Body of pancreas (tissue), 4 donors: ENCODE measurements around the gene POLG. TPM values are rescaled to one million over a fixed set of nuclear protein-coding genes. Genes with fewer than 3 reads are reported as not detected.

Experiments
- ATAC-seq: fragments of 150-250 bp; one replicate; pipeline ENCODE4 v1.9.1; 2016
- DNase-seq, 4 donors: peaks; one replicate each; pipeline ENCODE4 v3.0.0-alpha.2; 2019
- H3K27ac ChIP-seq, 4 donors: fragments of 200-600 bp; sonication (generic); 1 replicate in 3 of 4; 2 replicates in 1 of 4; pipeline versions ENCODE4 v1.5.1 to v1.6.1; 2016 to 2019; ENCODE audit warnings: mild to moderate bottlenecking in 1 of 4, mixed read lengths in 1 of 4, moderate library complexity in 1 of 4
- H3K27me3 ChIP-seq, 2 donors: fragments of 200-600 bp; sonication (generic); one replicate each; pipeline ENCODE4 v1.6.0; 2016; ENCODE audit warnings: mild to moderate bottlenecking in 1 of 2
- H3K36me3 ChIP-seq, 2 donors: fragments of 200-600 bp; sonication (generic); replicated peaks in 1 of 2; 2 replicates each; pipeline ENCODE4 v1.5.1; 2016; ENCODE audit warnings: low read depth in 2 of 2; ENCODE audit not compliant: insufficient read depth in 1 of 2
- H3K4me1 ChIP-seq: fragments of 200-600 bp; sonication (generic); one replicate; pipeline ENCODE4 v1.6.0; 2016
- H3K4me3 ChIP-seq, 2 donors: fragments of 200-600 bp; sonication (generic); 1 replicate in 1 of 2; 2 replicates in 1 of 2; pipeline ENCODE4 v1.5.1; 2016 to 2019
- H3K9me3 ChIP-seq, 3 donors: fragments of 200-600 bp; sonication (generic); 1 replicate in 2 of 3; 2 replicates in 1 of 3; pipeline ENCODE4 v1.5.1; 2016
- POLR2A ChIP-seq, 3 donors: fragments of 450-650 bp; IDR thresholded peaks; one replicate each; pipeline ENCODE4 v1.6.1; 2016; ENCODE audit warnings: antibody characterized with exemption in 3 of 3, mild to moderate bottlenecking in 2 of 3
- WGBS, 2 donors: methylation state at CpG; one replicate each; pipeline ENCODE4 v1.1.5; 2017; 5-methylcytosine and 5-hydroxymethylcytosine counted together
- intact Hi-C: fragments of 100-400 bp; cut with DNase I; formaldehyde crosslinking; loops from one replicate; pipeline ENCODE4 v1.15.1; 2023
- total RNA-seq, 2 donors: library from RNA; depleted of rRNA; stranded (reverse); fragments of >200 nt; gene quantifications; one replicate each; pipeline ENCODE4 v1.1.0, GENCODE V29; 2016
- TF ChIP-seq, protein P1 (sequence below), 7 experiments: fragments of 450-650 bp in 4 of 7; fragments of 200-600 bp in 3 of 7; sonication (generic) in 3 of 7; IDR thresholded peaks; one replicate each; pipeline ENCODE4 v1.5.1; 2016 to 2019; ENCODE audit warnings: antibody characterized with exemption in 7 of 7

Gene POLG
- total RNA-seq, 2 donors from 2014 or later, result 60.7 to 67.2 TPM

DNA sequence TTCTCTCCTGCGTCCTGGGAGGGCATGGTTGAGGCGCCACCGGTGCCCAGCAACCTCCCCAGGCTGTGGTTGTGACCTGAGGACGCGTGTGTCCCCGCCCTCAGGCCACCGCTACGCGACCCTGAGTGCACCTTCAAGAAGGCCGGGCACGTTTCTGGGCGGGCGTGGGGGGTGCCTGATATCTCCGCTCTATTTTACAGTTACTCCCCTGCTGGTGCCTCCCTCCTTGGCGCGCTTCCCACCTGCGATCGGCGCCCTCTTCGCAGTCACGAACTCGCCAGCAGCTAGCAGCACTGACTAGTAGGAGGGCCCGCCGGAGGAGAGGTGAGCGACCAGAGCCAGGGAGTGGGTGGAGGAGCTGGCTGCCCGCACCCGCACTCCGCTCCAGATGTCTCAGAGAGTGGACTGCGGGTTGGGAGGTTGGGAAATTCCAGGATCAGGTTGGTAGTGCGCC, 43.2 kb upstream of the POLG start:
- DNase-seq (no peak), ATAC-seq (no peak)
- no peak overlapping the region for H3K27ac ChIP-seq
- no peak for TF ChIP-seq POLR2A (IDR thresholded peaks at IDR 0.05)
- TF ChIP-seq, protein P1, sequence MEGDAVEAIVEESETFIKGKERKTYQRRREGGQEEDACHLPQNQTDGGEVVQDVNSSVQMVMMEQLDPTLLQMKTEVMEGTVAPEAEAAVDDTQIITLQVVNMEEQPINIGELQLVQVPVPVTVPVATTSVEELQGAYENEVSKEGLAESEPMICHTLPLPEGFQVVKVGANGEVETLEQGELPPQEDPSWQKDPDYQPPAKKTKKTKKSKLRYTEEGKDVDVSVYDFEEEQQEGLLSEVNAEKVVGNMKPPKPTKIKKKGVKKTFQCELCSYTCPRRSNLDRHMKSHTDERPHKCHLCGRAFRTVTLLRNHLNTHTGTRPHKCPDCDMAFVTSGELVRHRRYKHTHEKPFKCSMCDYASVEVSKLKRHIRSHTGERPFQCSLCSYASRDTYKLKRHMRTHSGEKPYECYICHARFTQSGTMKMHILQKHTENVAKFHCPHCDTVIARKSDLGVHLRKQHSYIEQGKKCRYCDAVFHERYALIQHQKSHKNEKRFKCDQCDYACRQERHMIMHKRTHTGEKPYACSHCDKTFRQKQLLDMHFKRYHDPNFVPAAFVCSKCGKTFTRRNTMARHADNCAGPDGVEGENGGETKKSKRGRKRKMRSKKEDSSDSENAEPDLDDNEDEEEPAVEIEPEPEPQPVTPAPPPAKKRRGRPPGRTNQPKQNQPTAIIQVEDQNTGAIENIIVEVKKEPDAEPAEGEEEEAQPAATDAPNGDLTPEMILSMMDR (IDR thresholded peaks at IDR 0.05), result no peak
- H3K9me3 ChIP-seq, result no peaks in the 10 kb centered on the region
- H3K4me3 ChIP-seq, result no peak overlapping the region
- intact Hi-C loops, result no loop called here
- 7 to 12% methylated on average over 12 to 30 of the region's 30 CpGs for WGBS, 2 donors
- peaks cover 0 to 12% of the 10 kb centered on the region in 2 donors for H3K27me3 ChIP-seq
- H3K36me3 ChIP-seq, result no peaks in the 10 kb centered on the region
- H3K4me1 ChIP-seq, result peaks cover 18% of the 10 kb centered on the region

DNA sequence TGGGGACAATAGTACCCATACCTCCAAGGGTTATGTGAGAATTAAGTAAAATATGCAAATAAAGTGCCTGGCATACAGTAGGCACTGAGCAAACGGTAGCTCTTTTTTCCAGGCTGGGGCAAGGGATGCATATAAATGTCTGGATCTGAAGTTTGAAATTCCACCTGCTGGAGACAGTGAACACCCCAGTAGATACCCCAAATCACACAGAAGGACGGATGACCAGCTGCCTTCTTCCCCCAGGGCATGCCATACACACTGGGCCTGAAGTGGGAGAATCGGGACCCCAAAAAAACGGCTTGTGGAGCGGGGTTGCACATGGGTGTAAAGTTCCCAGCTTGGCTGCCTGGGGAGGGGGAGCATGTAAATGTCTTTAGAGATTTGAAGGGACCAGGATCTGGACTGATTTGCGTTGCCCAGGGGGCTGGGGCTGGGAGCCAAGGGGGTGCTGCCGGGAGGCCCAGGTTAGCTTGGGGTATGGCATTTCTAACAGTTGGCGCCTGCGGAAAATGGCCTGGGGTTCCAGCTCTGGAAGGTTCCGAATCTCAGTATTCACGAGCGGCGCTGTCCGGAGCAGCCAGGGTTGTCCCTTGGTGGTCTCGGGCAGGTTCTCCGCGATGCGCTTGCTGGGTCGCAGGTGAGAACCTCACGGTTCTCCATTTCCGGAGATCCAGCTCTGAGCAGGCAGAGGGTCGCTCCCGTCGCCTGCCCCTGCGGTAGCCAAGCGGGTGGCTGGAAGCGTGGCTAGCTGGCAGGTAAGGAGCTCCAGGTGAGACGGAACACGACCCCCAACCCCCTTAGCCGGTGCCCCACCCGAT, 42.6 kb upstream of the POLG start:
- H3K4me3 ChIP-seq, result no peak overlapping the region
- no peaks in the 10 kb centered on the region for H3K36me3 ChIP-seq
- intact Hi-C loops, result no loop called here
- TF ChIP-seq, protein P1 (IDR thresholded peaks at IDR 0.05), result no peak
- no peak for TF ChIP-seq POLR2A (IDR thresholded peaks at IDR 0.05)
- ATAC-seq (no peak), DNase-seq (no peak)
- H3K27me3 ChIP-seq, result peaks cover 0 to 12% of the 10 kb centered on the region in 2 donors
- peaks cover 18% of the 10 kb centered on the region for H3K4me1 ChIP-seq
- H3K9me3 ChIP-seq, result no peaks in the 10 kb centered on the region
- no peak overlapping the region for H3K27ac ChIP-seq
- WGBS, 2 donors, result 17 to 27% methylated on average over 18 to 31 of the region's 31 CpGs

DNA sequence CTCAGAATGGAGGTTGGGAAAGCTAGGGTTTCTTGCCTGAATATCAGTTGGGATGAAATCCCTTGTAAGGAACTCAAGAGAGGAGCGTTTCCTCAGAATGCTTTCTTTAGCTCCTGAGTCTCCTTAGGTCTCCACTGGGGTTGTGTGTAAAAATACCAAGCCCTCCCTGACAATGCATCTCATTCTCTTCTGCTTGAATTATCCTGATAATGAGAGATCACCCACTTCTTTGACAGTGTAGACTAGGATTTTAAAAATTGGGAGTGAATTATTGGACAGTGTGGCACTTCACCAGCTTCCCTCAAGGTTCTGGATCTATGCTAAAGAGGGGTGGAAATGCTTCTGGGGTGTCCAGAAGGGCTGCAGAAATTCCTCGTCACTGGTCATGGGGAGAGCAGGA, 41.8 kb upstream of the POLG start:
- intact Hi-C loops, result no loop called here
- DNase-seq (no peak), ATAC-seq (no peak)
- Histone ChIP-seq H3K4me1 (peaks cover 22% of the 10 kb centered on the region), H3K27me3 (peaks cover 0 to 12% of the 10 kb centered on the region in 2 donors), H3K27ac (no peak overlapping the region), H3K36me3 (no peaks in the 10 kb centered on the region), H3K4me3 (no peak overlapping the region), H3K9me3 (no peaks in the 10 kb centered on the region)
- TF ChIP-seq, protein P1 (IDR thresholded peaks at IDR 0.05), result no peak
- TF ChIP-seq POLR2A (IDR thresholded peaks at IDR 0.05), result no peak
- WGBS, 2 donors, result 50 to 68% methylated on average over 2 of the region's 2 CpGs

DNA sequence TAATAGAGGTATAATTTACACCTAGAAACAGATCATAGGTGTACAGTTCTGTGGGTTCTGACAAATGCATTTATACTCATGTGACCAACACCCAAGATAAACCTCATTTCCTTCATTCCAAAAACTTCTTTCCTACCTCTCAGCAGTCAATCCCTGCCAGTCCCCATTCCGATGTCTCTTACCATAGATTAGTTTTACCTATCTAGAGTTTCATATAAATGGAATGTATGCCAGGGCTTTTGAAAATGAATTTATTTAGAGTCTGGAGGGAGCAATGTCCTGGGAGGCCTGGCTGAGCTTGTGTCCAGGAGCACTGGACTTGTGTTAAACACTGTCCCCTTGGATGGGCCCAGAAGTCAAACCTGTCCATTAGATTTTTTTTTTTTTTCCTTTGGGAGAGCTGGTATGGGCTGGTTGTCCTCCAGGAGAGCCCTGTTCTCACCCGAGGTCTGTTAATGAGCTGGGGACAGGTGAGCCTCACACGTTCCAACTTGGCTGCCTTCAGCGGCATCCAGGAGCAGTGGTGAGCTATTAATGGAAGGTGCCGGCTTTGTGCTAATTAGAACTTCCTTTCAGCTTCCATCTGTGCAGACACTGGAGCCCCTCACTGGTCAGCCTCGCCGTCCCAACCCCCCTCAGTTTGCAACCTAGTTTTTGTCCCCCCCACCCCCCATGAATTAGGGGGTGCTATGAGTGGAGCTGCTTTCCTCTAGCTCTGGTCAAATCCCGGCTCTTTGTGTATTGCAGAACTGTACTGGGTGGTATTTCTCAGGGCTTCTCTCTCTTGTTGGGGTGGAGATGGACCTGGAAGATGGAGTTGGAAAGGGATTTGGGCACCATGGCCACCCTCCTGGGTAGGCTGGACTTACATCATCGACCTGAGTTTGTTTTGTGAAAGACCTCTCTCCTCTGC, 40.7 kb upstream of the POLG start:
- intact Hi-C loops, result no loop called here

More for the DNA sequence above, 40.7 kb upstream of the POLG start:
- peaks cover 0 to 20% of the 10 kb centered on the region in 2 donors for H3K27me3 ChIP-seq
- H3K36me3 ChIP-seq, result no peaks in the 10 kb centered on the region
- WGBS, 2 donors, result 36 to 38% methylated on average over 9 of the region's 9 CpGs
- TF ChIP-seq, protein P1 (IDR thresholded peaks at IDR 0.05), result no peak
- no peak for TF ChIP-seq POLR2A (IDR thresholded peaks at IDR 0.05)
- no peak overlapping the region for H3K4me3 ChIP-seq
- H3K9me3 ChIP-seq, result no peaks in the 10 kb centered on the region
- DNase-seq (no peak), ATAC-seq (no peak)
- no peak overlapping the region for H3K27ac ChIP-seq
- peaks cover 30% of the 10 kb centered on the region for H3K4me1 ChIP-seq
